CD1c-positive myeloid dendritic cell (primary cell): ENCODE results near the gene B3GAT1.
"Not testable (repeated sequence)": the region's sequence is repeated elsewhere in the genome, so short reads cannot be mapped to it uniquely, and the experiment has no call there.

Source experiments
- DNase-seq: peaks from one replicate; pipeline ENCODE4 v3.0.0-alpha.2; 2016; ENCODE audit errors: extremely low spot score

The B3GAT1 gene

DNA sequence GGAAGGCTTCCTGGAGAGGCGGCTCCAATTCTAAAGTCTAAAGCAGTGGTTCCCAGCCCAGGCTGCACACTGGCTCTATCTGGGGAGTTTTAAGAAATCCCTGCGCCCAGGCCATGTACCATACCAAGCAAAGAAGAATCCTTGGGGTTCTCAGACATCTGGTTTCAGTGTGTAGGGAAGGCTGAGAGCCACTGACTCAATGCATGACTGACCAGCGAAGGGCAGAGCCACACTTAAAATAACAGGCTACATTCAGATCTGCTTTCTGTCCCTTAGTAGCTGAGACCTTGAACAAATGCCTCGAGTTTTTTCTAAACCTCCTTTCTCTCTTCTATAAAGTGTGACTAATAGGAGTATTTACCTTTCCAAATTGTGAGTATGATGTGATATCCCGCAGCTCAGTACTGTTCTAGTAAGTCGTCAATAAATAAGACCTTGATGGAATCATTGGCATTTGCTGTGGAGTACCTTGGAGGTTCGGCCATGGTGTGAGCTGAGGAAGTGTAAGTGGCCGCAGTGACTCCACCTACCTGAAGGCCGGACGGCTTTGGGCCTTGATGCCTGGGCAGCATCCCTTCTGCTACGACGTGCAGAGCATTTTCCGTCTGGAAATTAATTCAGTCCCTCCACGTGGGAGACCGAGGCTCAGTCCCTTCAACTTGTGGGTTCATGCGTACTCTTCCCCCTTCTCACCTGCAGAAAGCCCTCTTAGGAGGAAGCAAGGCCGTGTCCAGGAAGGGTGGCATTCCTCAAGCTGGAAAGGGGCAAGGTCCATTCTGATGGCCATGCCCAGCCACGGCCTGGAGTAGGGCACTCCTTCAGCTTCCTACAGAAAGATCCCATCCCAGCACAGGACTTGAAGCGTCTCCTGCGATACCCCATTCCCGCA lies 55.1 kb downstream of the B3GAT1 start:
- DNase-seq = no peak

DNA sequence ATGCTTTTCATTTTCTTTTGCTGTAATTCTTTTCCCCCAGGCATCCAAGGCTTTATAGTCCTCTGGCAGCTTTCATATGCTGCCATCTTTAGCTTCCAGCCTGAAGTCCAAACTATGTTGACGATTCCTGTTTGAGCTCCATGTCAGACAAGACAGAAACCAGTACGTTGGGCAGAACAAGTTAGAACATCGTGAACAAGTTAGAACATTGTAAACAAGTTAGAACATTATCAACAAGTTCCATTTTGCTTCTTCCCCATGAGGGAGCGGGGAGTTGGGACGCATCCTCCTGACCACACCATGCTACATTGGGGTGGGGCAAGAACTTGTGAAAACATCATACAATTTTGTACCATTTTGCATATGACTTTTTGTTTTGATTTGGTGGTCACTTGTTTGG lies 56.4 kb downstream of the B3GAT1 start:
- no peak for DNase-seq

DNA sequence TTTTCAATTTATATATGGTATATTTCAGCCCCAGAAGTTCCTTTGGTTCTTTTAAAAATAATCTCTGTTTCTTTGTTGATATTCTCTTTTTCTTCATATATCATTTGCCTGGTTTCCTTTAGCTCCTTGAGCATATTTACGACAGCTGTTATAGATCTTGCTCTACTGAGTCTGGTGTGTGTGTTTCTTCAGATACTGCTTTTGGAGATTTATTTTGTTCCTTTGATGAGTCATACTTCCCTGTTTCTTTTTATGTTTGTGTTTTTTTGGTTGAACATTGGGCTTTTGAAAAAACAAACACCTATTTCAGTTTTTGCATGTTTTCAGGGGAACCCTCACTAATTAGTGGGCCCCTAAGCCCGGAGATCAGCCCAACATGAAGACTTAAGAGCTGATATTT lies 56.9 kb downstream of the B3GAT1 start:
- DNase-seq = no peak

DNA sequence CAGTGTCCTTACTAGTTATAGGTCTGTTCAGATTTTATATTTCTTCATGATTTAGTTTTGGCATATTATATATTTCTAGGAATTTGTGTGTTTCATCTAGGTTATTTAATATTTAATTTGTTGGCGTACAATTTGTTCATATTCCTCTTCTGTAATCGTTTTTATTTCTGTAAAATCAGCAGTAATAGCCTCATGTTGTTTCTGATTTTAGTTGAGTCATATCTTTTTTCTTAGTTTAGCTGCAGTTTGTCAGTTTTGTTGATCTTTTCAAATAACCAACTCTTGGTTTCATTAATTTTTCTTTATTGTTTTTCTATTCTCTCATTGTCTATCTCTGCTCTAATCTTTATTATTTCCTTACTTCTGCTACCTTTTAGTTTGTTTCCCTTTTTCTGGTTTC lies 59.9 kb downstream of the B3GAT1 start:
- no peak for DNase-seq

DNA sequence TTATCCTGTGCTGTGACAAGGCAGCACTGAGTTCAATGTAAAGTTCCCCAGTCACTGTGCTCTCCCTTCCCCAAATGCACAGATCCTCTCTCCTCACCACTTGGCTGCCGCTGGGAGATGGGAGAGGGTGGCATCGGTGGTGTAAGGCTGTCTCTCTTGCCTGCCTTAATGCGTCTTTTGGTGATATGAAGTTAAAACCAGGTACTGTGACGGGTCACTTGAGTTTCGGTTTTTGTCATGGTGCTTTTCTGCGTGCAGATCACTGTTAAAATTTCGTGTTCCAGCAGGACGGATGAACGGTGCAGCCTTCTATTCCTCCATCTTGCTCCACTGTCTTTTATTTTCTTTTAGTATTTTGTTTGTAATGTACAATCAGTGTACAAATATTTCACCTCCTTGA lies 61.7 kb downstream of the B3GAT1 start:
- no peak for DNase-seq

DNA sequence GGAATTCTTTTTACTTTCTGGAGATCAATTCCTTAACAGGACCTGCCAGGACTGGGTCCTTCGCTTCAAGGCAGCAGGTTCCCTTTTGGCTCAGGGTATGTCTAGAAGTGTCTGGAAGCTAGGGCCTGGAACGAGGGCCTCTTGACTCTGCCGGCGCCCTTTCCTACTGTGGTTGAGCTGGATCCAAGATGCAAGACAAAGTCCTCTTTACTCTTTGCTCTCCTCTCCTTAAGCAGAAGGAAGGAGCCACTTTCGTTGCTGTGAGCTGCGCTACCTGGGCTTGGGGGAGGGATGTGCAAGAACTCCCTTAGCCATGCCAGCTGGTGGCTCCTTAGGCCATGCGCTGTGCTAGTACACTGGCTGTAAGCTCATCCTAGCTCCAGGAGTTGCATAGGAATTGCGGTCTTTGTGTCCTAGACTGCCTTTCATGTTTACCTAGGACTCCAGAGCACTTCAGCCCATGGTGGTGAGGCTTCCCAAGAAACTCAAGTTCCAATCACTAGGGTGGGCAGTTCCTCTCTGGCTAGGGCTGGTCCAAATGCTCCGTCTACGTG lies 62.2 kb downstream of the B3GAT1 start:
- DNase-seq = no peak

DNA sequence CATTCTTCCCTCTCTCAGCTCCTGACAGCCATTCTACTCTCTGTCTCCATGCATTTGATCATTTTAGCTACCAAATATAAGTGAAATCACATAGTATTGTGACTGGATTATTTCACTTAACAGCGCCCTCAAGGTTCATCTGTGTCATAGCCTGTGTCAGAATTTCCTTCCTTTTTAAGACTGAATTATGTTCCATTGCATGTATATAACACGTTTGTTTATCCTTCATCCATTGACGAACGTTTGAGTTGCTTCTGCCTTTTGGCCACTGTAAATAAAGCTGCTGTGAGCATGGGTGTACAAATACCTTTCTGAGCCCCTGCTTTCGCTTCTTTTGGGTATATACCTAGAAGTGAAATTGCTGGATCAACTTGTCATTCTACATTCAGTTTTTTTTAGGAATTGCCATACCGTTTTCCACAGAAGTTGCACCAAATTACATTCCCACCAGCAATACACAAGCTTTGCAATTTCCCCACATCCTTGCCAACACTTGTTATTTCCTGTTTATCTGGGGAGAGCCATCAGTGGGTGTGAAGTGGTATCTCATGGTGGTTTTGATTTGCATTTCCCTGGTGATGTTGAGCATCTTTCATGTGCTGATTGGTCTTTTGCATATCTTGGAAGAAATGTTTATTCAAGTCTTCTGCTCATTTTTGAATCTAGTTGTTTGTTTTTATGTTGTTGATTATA lies 62.8 kb downstream of the B3GAT1 start:
- DNase-seq = peak; percentile 6

DNA sequence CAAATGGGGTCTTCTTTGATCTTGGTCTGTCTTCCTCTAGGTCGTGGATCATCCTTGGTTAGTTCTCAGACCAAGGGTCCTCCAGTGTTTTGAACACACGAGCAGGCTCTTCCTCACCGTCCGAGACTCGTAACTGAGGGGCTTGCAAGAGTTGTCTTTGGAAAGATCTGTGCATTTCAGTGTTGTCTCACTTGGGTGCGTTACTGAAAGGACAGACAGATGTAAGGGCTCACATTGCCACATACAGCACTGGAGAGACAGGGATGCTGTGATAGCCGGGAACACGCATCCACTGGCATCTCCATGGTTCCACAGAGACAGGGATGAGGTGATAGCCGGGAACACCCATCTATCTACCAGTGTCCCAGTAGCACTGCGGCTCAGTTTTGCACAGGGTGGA lies 64.6 kb downstream of the B3GAT1 start:
- DNase-seq = no peak

DNA sequence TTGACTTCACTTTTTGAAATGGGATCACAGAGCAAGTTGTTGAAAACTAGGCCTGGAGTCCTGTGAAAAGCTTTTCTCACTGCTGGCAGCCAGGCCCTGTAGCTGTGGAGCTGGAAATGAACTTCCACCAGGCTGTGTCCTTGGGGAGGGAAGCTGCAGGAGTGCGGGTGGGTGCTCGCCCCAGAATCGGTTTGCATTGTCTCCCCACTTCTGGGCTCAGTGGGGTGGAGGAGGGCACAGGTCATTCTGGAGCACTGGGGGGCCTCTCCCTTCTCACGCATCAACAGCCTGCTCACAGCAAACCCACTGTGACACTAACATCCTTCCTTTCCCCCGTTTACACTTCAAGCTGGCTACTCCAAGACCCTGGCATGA lies 65.1 kb downstream of the B3GAT1 start:
- DNase-seq = no peak

DNA sequence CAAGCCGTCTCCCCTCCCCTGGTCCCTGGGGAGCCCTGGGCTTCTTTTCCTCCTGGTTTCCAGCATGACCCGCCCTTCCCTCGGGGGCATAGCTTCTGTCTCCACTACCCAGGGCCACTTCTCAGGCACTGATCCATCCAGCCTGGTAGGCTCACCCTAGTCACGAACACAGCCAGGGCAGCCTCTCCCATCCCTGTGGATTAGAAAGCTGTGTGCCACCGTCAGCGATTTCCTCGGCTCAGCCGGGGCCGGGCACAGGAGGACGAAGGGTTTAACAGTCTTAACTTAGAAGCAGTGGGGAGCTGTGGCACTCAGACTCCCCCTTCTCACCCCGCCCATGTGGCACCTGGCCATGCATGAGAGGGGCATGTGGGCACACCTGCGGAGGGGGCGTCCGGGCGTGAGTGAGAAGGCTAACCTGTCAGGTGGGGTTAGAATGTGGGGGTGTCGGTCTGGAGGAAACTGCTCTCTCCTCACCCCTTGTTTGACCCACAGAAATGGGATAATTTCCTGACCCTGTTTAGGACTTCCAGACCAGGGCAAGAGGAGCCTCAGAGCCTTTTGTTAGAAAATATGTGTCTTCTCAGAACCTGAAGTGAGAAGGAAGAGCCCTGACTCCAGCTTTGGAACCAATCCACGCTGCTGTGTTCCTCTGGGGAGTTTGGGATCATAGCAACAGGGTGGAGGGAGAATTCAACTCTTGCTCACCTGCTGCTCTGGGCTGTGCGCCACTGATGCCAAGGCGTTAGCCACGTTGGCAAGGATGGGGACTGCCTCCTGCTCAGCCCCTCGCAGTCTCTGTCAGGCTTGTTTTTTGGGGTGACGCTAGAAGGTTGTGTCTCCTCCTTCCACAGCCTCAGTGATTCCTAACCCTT lies 65.7 kb downstream of the B3GAT1 start:
- DNase-seq = no peak

DNA sequence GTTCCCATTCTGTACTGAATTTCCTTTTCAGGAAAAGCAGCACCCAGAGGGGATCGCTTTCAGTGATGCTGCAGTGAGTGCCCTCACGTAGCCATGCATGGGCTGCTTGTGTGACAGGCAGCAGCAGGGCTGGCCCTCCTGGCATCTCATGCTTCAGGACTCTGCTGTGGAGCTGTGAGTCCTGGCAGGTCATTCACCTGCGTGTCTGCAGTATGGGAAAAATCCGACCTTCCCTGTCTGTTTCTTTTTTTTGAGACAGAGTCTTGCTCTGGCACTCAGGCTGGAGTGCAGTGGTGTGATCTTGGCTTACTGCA lies 66.8 kb downstream of the B3GAT1 start:
- no peak for DNase-seq

DNA sequence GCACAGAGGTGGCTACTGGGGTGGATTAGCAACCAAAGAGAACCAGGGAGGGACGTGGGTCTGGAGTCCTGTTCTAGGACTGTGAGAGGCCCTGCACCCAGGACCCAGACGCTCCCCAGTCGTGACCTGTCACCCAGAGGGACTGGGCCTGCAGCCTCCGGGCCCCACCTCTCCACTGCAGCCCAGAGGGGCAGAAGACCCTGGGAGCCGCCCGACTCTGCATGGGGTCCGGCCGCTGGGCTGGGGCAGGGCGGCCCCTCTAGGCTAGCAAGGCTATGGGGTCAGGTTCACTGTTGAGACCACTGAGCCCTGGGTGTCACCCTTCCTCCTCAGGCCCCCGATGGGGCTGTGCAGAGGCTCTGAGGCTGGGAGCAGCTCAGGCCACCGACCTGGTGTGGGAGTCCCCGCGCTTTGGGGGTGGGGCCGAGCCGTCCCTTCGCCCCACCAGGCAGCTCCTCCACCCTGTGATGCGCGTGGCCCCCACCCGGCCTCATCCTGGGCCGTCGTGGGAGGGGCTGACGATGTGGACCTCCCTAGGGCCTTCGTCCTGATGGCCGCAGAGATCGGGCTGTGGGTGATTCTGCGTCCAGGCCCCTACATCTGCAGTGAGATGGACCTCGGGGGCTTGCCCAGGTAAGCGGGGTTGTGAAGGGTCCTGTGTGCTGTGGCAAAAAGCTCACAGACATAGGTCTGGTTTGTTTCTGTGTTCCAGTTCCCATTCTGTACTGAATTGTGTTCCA lies 67.4 kb downstream of the B3GAT1 start:
- DNase-seq = not testable (repeated sequence)

DNA sequence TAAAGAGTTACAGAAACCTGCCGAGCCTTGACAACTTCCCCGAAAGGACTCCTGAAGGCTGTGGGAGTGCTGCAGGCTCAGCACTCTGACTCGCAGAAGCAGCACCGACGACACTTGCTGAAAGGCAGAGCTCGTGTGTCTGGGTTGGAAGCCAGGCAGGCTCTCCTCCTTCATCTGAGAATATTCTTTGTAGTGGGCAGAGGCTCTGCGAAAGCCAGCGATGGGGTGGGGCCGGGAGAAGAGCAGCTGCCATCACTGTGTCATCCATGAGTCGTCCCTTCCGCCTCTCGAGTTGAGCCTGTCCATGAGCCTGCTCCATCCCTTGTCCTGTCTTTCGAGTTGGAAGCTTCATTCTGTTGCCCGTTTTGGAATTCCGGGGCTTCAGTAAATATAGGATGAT lies 68.4 kb downstream of the B3GAT1 start:
- DNase-seq = no peak

DNA sequence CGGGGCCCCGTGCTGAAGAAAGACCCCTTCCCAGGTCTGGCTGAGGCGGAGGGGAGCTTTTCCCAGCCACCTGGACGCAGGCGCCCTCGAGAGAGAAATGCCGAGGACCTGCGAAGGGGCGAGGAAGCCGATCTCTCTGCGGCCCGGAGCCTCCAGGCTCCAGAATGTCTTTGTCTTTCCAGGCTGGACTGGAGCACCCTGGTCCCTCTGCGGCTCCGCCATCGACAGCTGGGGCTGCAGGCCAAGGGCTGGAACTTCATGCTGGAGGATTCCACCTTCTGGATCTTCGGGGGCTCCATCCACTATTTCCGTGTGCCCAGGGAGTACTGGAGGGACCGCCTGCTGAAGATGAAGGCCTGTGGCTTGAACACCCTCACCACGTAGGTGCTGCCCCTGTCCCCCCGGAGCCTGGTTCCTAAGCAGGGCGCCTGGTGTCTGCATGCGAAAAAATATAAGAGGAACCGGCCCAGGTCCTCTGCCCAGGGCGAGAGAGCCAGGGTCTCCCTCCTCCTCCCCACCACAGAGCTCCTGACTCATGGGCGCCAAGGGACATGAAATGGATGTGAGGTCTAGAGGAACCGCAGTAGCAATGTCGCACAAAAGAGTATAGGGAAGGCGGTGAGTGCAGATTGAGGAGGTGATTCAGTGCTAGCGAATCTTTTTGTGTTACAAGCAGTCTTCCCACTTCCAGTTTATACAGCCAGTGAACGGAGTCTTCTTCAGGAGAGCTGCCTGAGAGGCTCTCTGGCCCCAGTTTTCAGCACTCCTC lies 69.3 kb downstream of the B3GAT1 start:
- no peak for DNase-seq

DNA sequence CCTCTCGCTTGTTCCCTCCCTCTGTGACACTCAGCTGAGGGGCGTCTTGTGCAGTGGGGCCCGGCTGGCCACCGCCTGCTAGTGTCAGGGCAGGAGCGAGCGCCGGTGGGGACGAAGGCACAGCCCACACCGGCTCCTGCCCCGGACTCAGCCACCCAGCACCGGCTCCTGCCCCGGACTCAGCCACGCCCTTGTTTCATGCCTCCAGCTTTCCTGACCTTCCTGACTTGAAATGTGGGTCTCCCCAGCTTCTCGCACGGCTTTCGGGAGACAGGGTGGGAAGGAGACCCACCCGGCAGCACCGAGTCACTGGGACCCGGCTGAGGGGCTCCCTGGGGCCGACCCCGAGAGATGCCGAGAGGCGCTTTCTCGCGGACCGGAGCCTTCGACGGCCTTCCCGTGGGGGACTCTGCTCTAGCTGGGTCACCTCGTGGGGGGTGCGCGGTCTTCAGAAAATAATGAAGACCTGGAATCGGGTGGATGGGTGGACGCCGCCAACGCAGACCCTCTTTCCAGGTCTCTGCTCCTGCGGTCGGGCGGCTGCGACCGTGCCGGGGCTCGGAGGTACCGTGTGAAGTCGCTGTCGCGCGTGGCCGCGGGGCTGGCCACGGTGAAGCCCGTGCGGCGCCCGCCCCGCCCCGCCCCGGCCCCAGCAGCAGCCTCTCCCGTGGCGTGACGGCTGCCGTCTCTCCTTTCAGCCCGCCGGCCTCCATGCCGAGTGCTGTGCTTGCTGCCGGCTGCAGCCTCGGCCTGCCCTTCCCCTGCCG lies 70.1 kb downstream of the B3GAT1 start:
- DNase-seq = no peak

DNA sequence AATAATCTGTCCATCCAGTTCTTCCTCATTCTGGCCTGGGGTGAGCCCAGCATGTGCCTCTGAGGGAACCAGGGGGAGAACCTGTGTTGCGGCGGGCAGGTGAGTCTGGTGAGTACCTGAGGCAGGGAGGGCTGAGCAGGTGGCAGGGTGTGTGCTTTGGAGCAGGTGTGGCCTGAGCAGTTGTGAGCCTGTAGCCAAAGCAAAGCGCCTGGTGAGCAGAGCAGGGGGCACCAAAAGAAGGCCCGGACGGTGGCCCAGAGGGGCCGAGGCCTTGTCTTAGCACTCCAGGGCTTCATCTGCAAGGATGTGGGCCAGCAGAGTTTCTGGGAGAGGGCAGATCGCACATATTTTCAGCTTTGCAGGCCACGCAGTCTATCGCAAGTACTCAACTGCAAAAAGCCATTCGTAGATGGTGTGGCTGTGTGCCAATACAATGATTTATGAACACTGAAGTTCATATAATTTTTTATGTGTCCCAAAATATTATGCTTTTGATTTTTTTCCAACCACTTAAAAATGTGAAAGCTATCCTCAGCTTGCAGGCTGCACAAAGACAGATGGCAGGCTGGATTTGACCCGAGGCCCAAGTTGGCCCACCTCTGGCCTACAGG lies 71.6 kb downstream of the B3GAT1 start:
- DNase-seq = no peak

DNA sequence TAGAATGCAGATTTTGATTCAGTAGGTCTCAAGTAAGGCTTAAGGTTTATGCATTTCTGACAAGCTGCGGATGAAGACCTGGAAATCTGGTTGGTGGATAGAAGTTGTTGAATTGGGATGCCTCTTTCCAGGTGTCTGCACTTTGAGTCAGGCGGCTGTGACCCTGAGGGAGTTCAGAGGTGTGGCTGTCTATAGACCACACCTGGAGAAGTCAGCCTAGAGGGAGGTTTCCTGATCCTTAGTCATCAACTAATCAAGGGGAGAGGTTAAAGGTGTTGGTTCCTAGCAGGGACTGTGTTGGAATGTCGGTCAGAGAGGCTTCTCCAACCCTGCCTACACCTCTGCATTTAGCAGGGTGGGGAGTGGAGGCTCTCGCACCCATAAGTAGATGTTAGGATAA lies 72.3 kb downstream of the B3GAT1 start:
- DNase-seq = no peak

DNA sequence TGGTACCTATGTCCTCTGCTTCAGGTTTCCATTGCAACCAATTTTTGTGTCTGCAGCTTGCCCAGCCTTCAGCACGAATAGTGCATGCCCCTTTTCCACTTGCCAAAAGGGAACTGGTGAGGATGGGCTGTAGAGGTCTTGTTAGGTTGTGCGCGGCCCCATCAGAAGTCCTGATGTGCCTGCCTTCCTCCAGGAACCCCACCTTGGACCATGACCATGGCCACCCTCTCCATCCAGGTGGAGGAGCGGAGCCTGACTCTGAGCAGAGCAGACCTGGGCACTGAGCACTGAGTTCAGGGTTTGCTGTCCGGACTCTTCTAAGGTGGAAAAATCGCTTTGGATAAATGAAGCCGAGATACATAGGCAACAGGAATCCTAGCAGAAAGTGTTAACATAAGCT lies 73.4 kb downstream of the B3GAT1 start:
- DNase-seq = no peak

DNA sequence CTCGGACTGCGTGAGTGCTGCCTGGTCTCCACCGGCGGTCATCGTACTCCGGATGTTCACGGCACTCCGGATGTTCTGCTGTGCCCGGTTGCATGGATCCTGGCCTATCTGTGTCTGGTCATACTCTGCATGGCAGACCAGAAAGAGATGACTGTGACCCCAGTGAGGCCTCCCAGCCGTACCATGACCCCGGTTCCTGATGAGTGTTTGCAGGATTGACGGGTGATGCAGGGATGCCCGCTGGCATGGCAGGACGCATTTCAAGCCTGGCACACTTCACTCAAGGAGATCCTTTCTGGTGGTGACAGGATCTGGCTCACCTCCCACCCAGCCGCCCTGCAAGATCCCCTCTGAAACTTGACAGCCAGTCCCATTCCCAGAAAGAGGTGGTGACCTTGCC lies 74.0 kb downstream of the B3GAT1 start:
- DNase-seq = no peak

DNA sequence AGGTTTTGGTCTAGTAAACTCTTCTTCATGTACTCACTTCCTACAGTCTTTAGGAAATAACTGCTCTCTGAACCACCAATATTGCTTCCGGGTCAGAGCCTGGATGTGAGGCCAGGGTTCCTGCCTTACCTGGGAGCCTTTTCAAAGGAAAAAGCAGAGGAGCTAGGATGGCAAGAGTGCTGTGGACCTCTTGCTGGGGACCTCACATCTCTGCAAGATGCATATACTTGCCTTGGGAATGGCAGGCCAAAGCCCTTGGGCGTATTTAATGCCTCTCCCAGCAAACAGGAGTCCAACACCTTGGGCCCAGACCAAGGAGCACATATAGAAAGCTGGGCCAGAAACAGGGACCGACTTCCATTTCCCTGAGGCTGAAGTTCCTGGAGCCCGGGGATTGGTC lies 75.0 kb downstream of the B3GAT1 start:
- DNase-seq = no peak
